Measurements from ENCODE around the gene KRT6A.

The KRT6A gene

GRCh38 chr12:52529846-52530245 lies 36.8 kb upstream of the KRT6A start:
- no peak for DNase-seq
- no peak for TF ChIP-seq POLR2A (IDR thresholded peaks at IDR 0.05; ENCODE audit: low read length)
- no peak for TF ChIP-seq GATA1 (IDR thresholded peaks at IDR 0.05; ENCODE audit: low read depth, low read length)

DNA sequence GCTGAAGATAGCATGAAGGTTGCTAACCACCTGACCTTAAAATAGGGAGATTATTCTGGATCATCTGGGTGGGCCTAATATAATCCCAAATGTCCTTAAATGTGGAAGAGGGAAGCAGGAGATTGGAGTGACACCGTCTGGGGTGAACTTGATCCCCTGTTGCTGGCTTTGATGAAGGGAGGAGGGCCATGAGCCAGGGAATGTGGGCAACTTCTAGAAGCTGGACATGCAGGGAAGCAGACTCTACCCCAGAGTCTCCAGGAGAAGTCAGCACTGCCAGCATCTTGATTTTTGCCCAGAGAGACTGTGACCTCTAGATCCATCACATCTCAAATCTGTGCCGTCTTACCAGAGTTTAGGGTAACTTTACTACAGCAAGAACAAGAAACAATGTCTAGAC lies 36.4 kb upstream of the KRT6A start:
- TF ChIP-seq GATA1 (IDR thresholded peaks at IDR 0.05; ENCODE audit: low read depth, low read length) (no peak), POLR2A (IDR thresholded peaks at IDR 0.05; ENCODE audit: low read length) (no peak)
- DNase-seq, result no peak

GRCh38 chr12:52528641-52529143 lies 35.6 kb upstream of the KRT6A start:
- DNase-seq, result no peak
- no peak for TF ChIP-seq POLR2A (IDR thresholded peaks at IDR 0.05; ENCODE audit: low read length)
- no peak for TF ChIP-seq GATA1 (IDR thresholded peaks at IDR 0.05; ENCODE audit: low read depth, low read length)

DNA sequence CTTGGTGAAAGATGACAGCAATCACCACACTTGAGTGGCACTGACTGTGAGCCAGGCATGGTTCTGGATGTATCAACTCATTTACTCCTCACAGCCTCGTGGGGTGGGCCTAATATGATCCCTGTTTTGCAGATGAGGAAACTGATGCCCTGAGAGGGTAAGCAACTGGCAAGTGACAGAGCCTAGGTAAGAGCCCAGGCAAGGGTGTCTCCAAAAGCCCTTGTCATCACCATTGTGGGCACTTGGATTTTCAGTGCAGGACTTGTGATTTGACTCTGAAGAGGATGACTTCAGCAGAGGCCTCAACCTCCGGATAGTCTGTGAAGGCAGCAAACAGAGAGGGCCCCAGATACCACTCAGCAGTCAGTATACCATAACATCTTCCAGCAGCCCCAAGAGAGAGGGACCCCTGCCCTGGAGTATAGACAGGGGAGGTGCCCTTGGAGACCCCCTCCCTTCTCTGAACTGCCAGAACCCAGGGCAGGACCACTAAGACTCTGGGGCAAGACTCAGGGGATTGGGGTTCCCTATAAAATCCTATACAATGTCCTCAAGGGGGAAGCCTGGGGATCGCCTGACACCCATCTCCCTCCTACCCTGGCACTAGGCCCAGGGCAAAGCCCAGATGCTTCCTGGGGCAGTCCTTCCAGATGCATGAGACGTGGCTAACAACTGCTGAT lies 34.2 kb upstream of the KRT6A start:
- no peak for DNase-seq
- TF ChIP-seq GATA1 (IDR thresholded peaks at IDR 0.05; ENCODE audit: low read depth, low read length) (no peak), POLR2A (IDR thresholded peaks at IDR 0.05; ENCODE audit: low read length) (no peak)

DNA sequence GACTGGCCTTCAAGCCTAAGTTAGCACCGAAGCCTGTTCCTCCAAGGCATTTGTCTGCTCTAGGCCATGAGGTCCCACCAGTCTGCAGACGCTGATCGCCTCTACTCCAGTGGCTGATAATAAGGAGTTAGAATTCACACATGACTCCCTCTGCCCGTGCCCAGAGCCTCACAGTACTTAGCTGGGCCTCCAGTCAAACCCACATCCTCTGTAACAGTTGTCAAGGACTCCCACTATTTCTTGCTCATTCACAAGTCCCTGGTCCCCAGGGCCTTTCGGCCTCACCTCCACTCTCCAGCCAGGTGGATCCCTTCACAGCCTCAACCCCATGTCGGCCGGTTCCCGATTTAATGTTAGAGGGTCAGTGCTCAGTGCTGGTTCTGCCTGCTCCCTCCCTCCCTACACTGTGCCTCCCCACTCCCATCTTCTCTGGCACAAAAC lies 33.5 kb upstream of the KRT6A start:
- TF ChIP-seq POLR2A (IDR thresholded peaks at IDR 0.05; ENCODE audit: low read length), result no peak
- TF ChIP-seq GATA1 (IDR thresholded peaks at IDR 0.05; ENCODE audit: low read depth, low read length), result no peak
- DNase-seq, result no peak

DNA sequence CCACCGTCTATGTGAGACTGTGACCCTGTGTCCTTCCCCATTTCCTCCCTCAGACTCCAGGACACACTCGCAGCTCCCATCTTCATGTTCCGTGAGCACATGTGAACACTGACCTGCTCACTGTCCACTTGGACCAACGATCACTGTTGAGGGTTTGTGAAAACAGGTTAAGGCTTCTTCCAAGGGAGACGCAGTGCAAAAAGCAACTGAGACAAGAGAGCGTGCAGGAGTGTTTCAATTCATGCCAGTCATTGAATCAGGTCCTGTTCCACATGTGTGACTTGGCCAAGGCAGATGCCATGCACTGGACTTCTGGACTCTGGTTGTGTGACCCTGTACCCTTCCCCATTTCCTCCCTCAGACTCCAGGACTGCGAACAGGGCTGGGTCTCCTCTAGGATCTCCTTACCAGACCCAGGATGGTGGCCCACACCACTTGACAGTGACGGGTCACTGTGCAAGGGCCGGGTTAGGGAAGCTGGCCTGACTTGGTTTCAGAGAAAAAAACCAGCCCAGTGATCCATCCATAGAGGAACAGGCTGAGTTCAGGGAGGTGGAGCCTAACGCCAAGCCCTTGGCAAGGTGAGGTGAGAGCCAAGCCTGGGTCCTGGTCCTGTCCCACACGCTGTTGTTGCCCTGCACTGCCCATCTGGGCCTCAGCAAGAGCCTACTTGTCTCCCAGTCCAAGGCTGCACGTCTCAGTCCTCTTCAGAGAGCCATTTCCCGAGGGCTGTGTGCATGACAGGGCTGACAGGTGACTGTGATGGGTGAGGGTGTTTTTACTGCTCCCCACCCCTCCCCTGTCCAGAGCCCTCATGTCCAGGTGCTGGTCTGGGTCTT lies 32.8 kb upstream of the KRT6A start:
- no peak for TF ChIP-seq POLR2A (IDR thresholded peaks at IDR 0.05; ENCODE audit: low read length)
- no peak for DNase-seq

DNA sequence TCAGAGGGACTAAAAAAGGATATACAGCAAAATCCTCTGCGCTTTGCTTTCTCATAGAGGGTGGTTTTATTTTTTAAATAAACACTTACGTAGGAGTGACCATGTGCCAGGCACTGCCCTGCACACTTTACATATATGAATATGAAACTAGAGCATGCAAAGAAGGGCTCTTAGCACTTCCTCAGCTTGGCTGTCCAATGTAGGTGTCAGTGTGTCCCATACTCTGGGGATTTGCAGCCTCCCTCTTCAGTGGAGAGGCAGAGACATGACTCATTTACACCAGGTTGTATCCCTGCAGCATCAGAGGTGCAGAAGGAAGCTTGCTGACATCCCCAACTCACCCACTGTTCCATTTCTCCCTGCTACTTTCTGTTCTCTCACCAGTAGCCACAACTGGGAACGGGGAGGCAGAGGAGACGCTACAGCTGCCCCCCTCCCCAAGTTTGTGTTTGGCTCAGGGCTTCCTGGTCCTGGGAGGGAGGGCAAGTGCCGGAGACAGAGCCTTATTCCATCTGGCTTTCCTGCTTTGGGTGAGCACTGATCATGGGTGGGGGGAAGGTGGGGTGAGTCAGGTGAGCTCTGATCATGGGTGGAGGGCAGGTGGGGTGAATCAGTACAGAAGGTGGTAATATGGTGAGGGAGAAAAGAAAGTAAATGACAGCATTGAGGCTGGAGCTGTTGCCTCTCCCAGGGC lies 32.0 kb upstream of the KRT6A start:
- TF ChIP-seq GATA1 (IDR thresholded peaks at IDR 0.05; ENCODE audit: low read depth, low read length) (no peak), POLR2A (IDR thresholded peaks at IDR 0.05; ENCODE audit: low read length) (no peak)

GRCh38 chr12:52524241-52524897 lies 31.3 kb upstream of the KRT6A start:
- no peak for DNase-seq
- TF ChIP-seq POLR2A (IDR thresholded peaks at IDR 0.05; ENCODE audit: low read length), result no peak
- no peak for TF ChIP-seq GATA1 (IDR thresholded peaks at IDR 0.05; ENCODE audit: low read depth, low read length)

More for the DNA sequence above, 32.0 kb upstream of the KRT6A start:
- no peak for DNase-seq

GRCh38 chr12:52523824-52524223 lies 30.8 kb upstream of the KRT6A start:
- TF ChIP-seq GATA1 (IDR thresholded peaks at IDR 0.05; ENCODE audit: low read depth, low read length) (no peak), POLR2A (IDR thresholded peaks at IDR 0.05; ENCODE audit: low read length) (no peak)
- DNase-seq, result no peak

GRCh38 chr12:52522346-52523011 lies 29.4 kb upstream of the KRT6A start:
- no peak for DNase-seq
- TF ChIP-seq GATA1 (IDR thresholded peaks at IDR 0.05; ENCODE audit: low read depth, low read length), result no peak
- TF ChIP-seq POLR2A (IDR thresholded peaks at IDR 0.05; ENCODE audit: low read length), result no peak

GRCh38 chr12:52521568-52522266 lies 28.7 kb upstream of the KRT6A start:
- DNase-seq, result no peak

GRCh38 chr12:52521175-52521567 lies 28.1 kb upstream of the KRT6A start:
- no peak for DNase-seq
- TF ChIP-seq POLR2A (IDR thresholded peaks at IDR 0.05; ENCODE audit: low read length), result no peak
- TF ChIP-seq GATA1 (IDR thresholded peaks at IDR 0.05; ENCODE audit: low read depth, low read length), result no peak

More at GRCh38 chr12:52521568-52522266, 28.7 kb upstream of the KRT6A start:
- TF ChIP-seq POLR2A (IDR thresholded peaks at IDR 0.05; ENCODE audit: low read length) (no peak), GATA1 (IDR thresholded peaks at IDR 0.05; ENCODE audit: low read depth, low read length) (no peak)

All from erythroblast (primary cell).